GM12892 (cell line): ENCODE measurements around the gene NDEL1.

Experiments used
- POLR2A ChIP-seq: IDR thresholded peaks from 2 replicates; pipeline ENCODE4 v1.6.1; 2011; ENCODE audit warnings: low read depth, low read length, control low read depth
- POLR2AphosphoS5 ChIP-seq: IDR thresholded peaks from 2 replicates; pipeline ENCODE4 v1.6.1; 2011; ENCODE audit warnings: low read depth, low read length, control low read depth

GRCh38 chr17:8499171-8499570, 63.5 kb downstream of the NDEL1 start:
- TF ChIP-seq POLR2AphosphoS5, result no peak
- TF ChIP-seq POLR2A, result no peak
